ENCODE results near the gene ACP6. TPM values are rescaled to one million over a fixed set of nuclear protein-coding genes. Genes with fewer than 3 reads are reported as not detected.
A peak's percentile ranks its signal among the peaks of the same experiment; 100 is the strongest.

The ACP6 gene
- total RNA-seq, 1 experiment from 2014 or later, result 12.0 TPM

GRCh38 chr1:147717051-147717705, 46.9 kb upstream of the ACP6 start:
- ChIA-PET POLR2A (no interaction called here), CTCF (no interaction called here)
- Histone ChIP-seq H3K27ac (ENCODE audit: low read length) (no peak overlapping the region), H3K9me3 (ENCODE audit: control insufficient read depth, insufficient read depth, low read depth, low read length) (no peaks in the 10 kb centered on the region), H3K27me3 (ENCODE audit: control insufficient read depth, insufficient read depth, low read length) (no peaks in the 10 kb centered on the region; the same call in 1 of the 2 replicates), H3K4me1 (ENCODE audit: control insufficient read depth, insufficient read depth, low read length) (no peaks in the 10 kb centered on the region; the same call in 1 of the 2 replicates), H3K4me3 (ENCODE audit: low read depth in 2 of 2, low read length in 2 of 2) (no peak overlapping the region), H3K36me3 (ENCODE audit: control insufficient read depth, insufficient read depth, low read length) (no peaks in the 10 kb centered on the region)
- no TSS peak for BruUV-seq (replicated peaks)
- intact Hi-C loops (cut with micrococcal nuclease; ENCODE audit: unreplicated experiment), result loop anchor here (2.0 kb wide), 1 partner anchor 14 kb away; no protein-coding TSS in a partner anchor
- peak; percentile 90 for ATAC-seq
- DNase-seq (ENCODE audit: low read depth, low spot score), result no peak
- in situ Hi-C loops (cut with HindIII; ENCODE audit: low pct_unique_long_range_greater_than_20kb, low sequenced_read_pairs), result no loop called here
- TF ChIP-seq POLR2AphosphoS5 (IDR thresholded peaks at IDR 0.05; ENCODE audit: low read depth, low read length) (no peak), TCF7L2 (IDR thresholded peaks at IDR 0.05; ENCODE audit: low read depth, low read length) (no peak), REST (IDR thresholded peaks at IDR 0.05; ENCODE audit: insufficient read depth in 1 of 2, low read depth in 2 of 2, low read length in 1 of 2) (no peak), SIN3A (IDR thresholded peaks at IDR 0.05; ENCODE audit: borderline replicate concordance, insufficient read depth, low read depth, low read length) (no peak), CTCF (IDR thresholded peaks at IDR 0.05) (no peak)

- no peaks in the 10 kb centered on the region; the same call in 1 of the 2 replicates for H3K4me1 ChIP-seq (ENCODE audit: control insufficient read depth, insufficient read depth, low read length)
- H3K27me3 ChIP-seq (ENCODE audit: control insufficient read depth, insufficient read depth, low read length), result no peaks in the 10 kb centered on the region; the same call in 1 of the 2 replicates
- no peak for TF ChIP-seq POLR2AphosphoS5 (IDR thresholded peaks at IDR 0.05; ENCODE audit: low read depth, low read length)
- TF ChIP-seq TCF7L2 (IDR thresholded peaks at IDR 0.05; ENCODE audit: low read depth, low read length), result no peak
- TF ChIP-seq CTCF (IDR thresholded peaks at IDR 0.05), result no peak
- TF ChIP-seq SIN3A (IDR thresholded peaks at IDR 0.05; ENCODE audit: borderline replicate concordance, insufficient read depth, low read depth, low read length), result no peak
- TF ChIP-seq REST (IDR thresholded peaks at IDR 0.05; ENCODE audit: insufficient read depth in 1 of 2, low read depth in 2 of 2, low read length in 1 of 2), result no peak
- no peaks in the 10 kb centered on the region for H3K9me3 ChIP-seq (ENCODE audit: control insufficient read depth, insufficient read depth, low read depth, low read length)
- CTCF ChIA-PET, result interaction anchor here (0.6 kb wide), 1 partner anchor 45 kb away, joined by 4 read pairs; no protein-coding TSS in a partner anchor
- POLR2A ChIA-PET, result interaction anchor here (0.6 kb wide), 1 partner anchor 35 kb away, joined by 4 read pairs; no protein-coding TSS in a partner anchor
- H3K27ac ChIP-seq (ENCODE audit: low read length), result no peak overlapping the region
- intact Hi-C loops (cut with micrococcal nuclease; ENCODE audit: unreplicated experiment), result no loop called here
- no TSS peak for BruUV-seq (replicated peaks)
- no peak overlapping the region for H3K4me3 ChIP-seq (ENCODE audit: low read depth in 2 of 2, low read length in 2 of 2)
- in situ Hi-C loops (cut with HindIII; ENCODE audit: low pct_unique_long_range_greater_than_20kb, low sequenced_read_pairs), result no loop called here
- DNase-seq (ENCODE audit: low read depth, low spot score) (no peak), ATAC-seq (no peak)
- H3K36me3 ChIP-seq (ENCODE audit: control insufficient read depth, insufficient read depth, low read length), result no peaks in the 10 kb centered on the region
These were observed 42.3 kb upstream of the ACP6 start for GRCh38 chr1:147712605-147713004.

Measured in Panc1 (cell line).